HUES6 (cell line): ENCODE data around the gene ZMIZ1.

ENCODE experiments used
- H3K27ac ChIP-seq: 2 replicates; pipeline ENCODE4 v1.7.0; 2013; ENCODE audit warnings: low read depth, mild to moderate bottlenecking, low read length, inconsistent platforms
- H3K27me3 ChIP-seq: 2 replicates; pipeline ENCODE4 v1.6.1; 2013; ENCODE audit warnings: low read length; ENCODE audit not compliant: control insufficient read depth, insufficient read depth
- H3K36me3 ChIP-seq: 2 replicates; pipeline ENCODE4 v1.6.1; 2013; ENCODE audit warnings: low read length; ENCODE audit not compliant: control insufficient read depth, insufficient read depth
- H3K4me1 ChIP-seq: 2 replicates; pipeline ENCODE4 v1.6.1; 2013; ENCODE audit warnings: low read length; ENCODE audit not compliant: control insufficient read depth, insufficient read depth
- H3K4me3 ChIP-seq: 2 replicates; pipeline ENCODE4 v1.5.1; 2013; ENCODE audit warnings: low read depth, low read length
- H3K9ac ChIP-seq: one replicate; pipeline ENCODE4 v1.6.1; 2013; ENCODE audit warnings: mild to moderate bottlenecking, low read length
- H3K9me3 ChIP-seq: 2 replicates; pipeline ENCODE4 v1.6.1; 2013; ENCODE audit warnings: low read depth, low read length; ENCODE audit not compliant: control insufficient read depth, insufficient read depth

Gene ZMIZ1

GRCh38 chr10:79310911-79311573, 242.3 kb downstream of the ZMIZ1 start:
- Histone ChIP-seq H3K9me3 (no peaks in the 10 kb centered on the region), H3K4me3 (no peak overlapping the region), H3K27ac (no peak overlapping the region), H3K4me1 (no peaks in the 10 kb centered on the region), H3K9ac (no peak overlapping the region), H3K36me3 (peaks cover 86% of the 10 kb centered on the region), H3K27me3 (no peaks in the 10 kb centered on the region)

- Histone ChIP-seq H3K9ac (no peak overlapping the region), H3K27ac (no peak overlapping the region), H3K27me3 (no peaks in the 10 kb centered on the region), H3K4me3 (no peak overlapping the region), H3K9me3 (no peaks in the 10 kb centered on the region), H3K4me1 (peaks cover 3% of the 10 kb centered on the region), H3K36me3 (peaks cover 78% of the 10 kb centered on the region)
These were observed 243.0 kb downstream of the ZMIZ1 start for GRCh38 chr10:79311581-79312407.

DNA sequence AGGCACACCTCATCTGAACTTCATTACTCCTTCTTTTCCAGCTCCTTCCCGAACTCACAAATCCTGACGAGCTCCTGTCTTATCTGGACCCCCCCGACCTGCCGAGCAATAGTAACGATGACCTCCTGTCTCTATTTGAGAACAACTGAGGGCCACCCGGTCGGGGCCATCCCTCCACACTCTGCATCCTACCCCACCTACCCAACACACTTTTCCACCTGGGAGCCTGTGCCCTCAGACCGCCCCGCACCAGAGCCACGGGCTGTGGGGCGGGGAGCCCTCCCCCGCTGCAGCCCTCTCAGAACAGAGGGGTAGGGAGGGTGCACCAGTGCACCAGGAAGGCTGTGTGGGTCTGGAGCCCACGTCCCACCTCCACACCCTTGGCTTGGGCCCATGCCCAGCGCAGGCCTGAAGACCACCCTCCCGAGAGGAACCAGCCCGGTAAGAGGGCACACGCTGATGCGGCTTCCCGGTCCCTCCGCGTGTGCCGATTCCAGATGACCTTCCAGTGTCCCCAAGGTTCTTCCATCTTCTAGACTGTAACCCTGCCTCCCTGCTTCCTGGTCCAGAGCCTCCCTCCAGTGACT, 243.9 kb downstream of the ZMIZ1 start:
- Histone ChIP-seq H3K36me3 (peaks cover 69% of the 10 kb centered on the region), H3K9me3 (no peaks in the 10 kb centered on the region), H3K9ac (no peak overlapping the region)

DNA sequence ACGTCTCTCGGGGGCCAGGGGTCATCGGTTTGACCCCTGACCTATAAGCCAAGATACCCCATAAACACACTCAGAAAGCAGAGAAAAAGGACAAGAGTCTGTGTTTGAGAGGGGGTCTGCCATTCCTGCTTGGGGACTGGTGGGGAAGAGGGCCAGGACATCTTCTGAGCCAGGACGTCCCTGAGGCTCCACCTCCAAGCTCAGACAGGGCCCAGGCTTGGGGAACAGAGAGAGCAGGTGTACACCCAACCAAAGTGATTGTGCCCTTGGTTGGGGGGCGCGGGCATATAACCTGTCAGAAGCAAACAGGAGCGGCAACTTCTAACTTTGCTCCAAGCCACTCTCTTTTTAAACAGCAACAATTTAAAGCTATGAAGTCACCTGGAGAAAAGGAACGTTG, 244.6 kb downstream of the ZMIZ1 start:
- Histone ChIP-seq H3K9me3 (no peaks in the 10 kb centered on the region), H3K27ac (no peak overlapping the region), H3K9ac (no peak overlapping the region), H3K27me3 (no peaks in the 10 kb centered on the region), H3K36me3 (peaks cover 63% of the 10 kb centered on the region), H3K4me3 (no peak overlapping the region), H3K4me1 (peaks cover 19% of the 10 kb centered on the region)

More for the DNA sequence above, 243.9 kb downstream of the ZMIZ1 start:
- no peak overlapping the region for H3K27ac ChIP-seq
- no peaks in the 10 kb centered on the region for H3K27me3 ChIP-seq
- no peak overlapping the region for H3K4me3 ChIP-seq
- peaks cover 12% of the 10 kb centered on the region for H3K4me1 ChIP-seq

- Histone ChIP-seq H3K9ac (no peak overlapping the region), H3K4me3 (no peak overlapping the region), H3K27ac (no peak overlapping the region), H3K36me3 (peaks cover 56% of the 10 kb centered on the region), H3K9me3 (peaks cover 2% of the 10 kb centered on the region; the same call in 1 of the 2 replicates), H3K4me1 (peaks cover 22% of the 10 kb centered on the region), H3K27me3 (no peaks in the 10 kb centered on the region)
These were observed 245.2 kb downstream of the ZMIZ1 start for GRCh38 chr10:79313911-79314439.

- Histone ChIP-seq H3K27me3 (no peaks in the 10 kb centered on the region), H3K9ac (no peak overlapping the region), H3K36me3 (peaks cover 46% of the 10 kb centered on the region), H3K4me3 (no peak overlapping the region), H3K4me1 (peaks cover 22% of the 10 kb centered on the region), H3K9me3 (peaks cover 2% of the 10 kb centered on the region; the same call in 1 of the 2 replicates), H3K27ac (no peak overlapping the region)
These were observed 246.2 kb downstream of the ZMIZ1 start for GRCh38 chr10:79314761-79315601.

DNA sequence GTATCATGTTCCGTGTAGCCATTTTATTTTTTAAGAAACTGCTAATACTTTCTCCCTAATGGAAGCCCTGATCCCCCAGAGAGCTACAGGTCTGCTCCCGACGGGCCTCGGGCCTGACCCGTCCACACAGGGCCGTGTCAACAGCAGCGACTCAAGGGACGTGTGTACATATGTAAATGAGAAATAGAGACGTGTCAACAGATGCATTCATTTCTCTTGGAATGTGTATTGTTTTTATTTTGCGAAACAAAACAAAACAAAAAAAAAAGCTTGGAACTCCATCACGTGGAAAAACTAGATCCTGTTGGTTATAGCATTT, 246.8 kb downstream of the ZMIZ1 start:
- peaks cover 22% of the 10 kb centered on the region for H3K4me1 ChIP-seq
- peaks cover 2% of the 10 kb centered on the region; the same call in 1 of the 2 replicates for H3K9me3 ChIP-seq
- H3K4me3 ChIP-seq: no peak overlapping the region
- H3K27ac ChIP-seq: no peak overlapping the region
- no peaks in the 10 kb centered on the region for H3K27me3 ChIP-seq
- H3K36me3 ChIP-seq: peaks cover 41% of the 10 kb centered on the region
- H3K9ac ChIP-seq: no peak overlapping the region

DNA sequence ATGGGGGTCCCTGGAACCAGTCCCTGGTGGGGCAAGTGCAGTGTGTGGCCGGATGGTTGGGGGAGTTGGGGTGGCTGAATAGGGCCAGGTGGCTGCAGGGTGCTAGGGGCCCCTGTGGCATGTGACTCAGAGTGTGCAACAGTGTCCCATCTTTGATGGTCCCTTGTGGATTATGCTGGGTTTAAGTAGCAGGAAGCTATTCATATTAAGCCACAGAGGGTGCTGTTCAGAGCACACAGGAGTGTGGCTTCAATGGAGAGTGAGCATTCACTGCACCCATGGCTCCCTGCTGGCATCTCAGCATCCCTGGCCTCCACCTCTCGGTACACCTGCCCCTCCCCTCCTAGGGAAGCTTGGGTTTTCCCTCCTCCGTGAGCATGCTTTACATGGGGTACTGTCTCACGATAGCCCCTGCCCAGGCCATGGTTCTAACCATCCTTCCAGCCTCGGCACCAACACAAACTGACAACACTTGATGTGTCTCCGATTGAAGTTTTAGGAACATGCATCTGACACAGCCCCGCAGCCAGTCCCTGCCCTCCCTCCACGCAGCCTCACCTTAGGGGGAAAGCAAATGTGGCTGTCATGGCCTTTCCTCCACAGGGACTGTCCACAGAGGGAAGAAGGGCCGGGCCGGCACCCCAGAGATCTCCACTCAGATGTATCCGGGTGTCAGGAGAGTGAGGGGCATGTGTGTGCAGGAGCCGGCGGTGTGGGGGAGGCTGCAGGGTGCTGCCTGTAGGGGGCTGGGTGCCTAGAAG, 248.1 kb downstream of the ZMIZ1 start:
- no peak overlapping the region for H3K9ac ChIP-seq
- H3K4me3 ChIP-seq: no peak overlapping the region
- H3K4me1 ChIP-seq: peaks cover 22% of the 10 kb centered on the region
- H3K27me3 ChIP-seq: no peaks in the 10 kb centered on the region
- no peak overlapping the region for H3K27ac ChIP-seq
- peaks cover 30% of the 10 kb centered on the region for H3K36me3 ChIP-seq
- H3K9me3 ChIP-seq: peaks cover 2% of the 10 kb centered on the region; the same call in 1 of the 2 replicates

DNA sequence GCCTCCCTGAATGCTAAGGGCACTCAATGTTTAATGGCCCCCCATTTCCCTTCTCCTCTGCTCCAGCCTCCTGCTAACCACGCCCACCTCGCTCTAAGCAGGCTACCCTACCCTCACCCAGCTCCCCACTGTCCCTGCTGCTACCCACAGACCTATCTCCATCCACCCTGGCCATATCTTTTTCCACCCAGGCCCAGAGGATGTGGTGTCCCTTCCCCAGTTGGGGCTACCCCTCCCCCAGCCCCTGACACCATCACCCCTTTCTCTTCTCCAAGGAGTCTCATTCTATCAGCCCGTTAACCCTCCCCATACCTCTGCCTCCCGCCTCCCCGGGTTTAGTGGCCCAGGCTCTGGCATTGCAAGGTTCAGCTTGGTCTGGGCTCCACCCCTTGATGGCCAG, 249.6 kb downstream of the ZMIZ1 start:
- peaks cover 22% of the 10 kb centered on the region for H3K4me1 ChIP-seq
- H3K9ac ChIP-seq: no peak overlapping the region
- no peaks in the 10 kb centered on the region for H3K27me3 ChIP-seq
- H3K27ac ChIP-seq: no peak overlapping the region
- H3K9me3 ChIP-seq: peaks cover 2% of the 10 kb centered on the region; the same call in 1 of the 2 replicates
- H3K36me3 ChIP-seq: peaks cover 16% of the 10 kb centered on the region
- H3K4me3 ChIP-seq: no peak overlapping the region
